ENCODE results near the gene KIFC1. TPM values are rescaled to one million over a fixed set of nuclear protein-coding genes. Genes with fewer than 3 reads are reported as not detected.

KIFC1 gene
- total and polyA plus RNA-seq, 9 of the 15 experiments (the other 6 are each of a cell fraction or from before 2014, with no cell fraction given), result 1.3 to 95.2 (median 76.9) TPM

DNA sequence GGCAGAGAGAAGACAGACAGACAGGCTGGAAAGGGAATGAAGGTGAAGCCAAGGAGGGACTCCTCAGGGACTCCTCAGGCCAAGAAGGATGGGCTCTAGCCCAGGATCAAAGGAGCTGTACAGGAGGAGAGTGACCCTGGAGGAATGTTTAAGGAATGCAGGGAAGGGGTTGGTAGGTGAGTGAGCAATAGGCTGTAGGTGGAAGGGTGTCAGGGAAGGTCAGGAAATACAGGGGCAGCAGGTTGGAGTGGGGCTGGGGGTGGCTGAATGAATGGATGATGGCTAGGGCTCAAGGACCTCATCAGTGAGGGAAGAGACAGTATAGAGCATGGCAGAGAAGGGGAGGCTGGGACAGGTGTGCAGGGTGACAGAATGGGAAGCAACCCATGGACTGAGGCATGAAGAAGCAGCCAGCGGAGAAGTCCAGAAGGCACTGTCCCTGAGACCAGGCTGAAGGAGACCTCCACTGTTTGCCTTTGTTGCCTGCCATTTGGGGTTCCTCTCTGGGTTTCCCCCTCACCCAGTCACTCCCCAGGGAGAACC is 41.4 kb downstream of the KIFC1 start:
- no peak overlapping the region for H3K4me3 ChIP-seq
- no peak overlapping the region for H3K4me2 ChIP-seq (ENCODE audit: insufficient read depth, low read length)
- peak overlapping the region in 1 of 2 experiments; percentile 69; a peak in 1 of 4 replicates for H3K9ac ChIP-seq (ENCODE audit: insufficient read depth in 1 of 2, low read depth in 2 of 2, low read length in 2 of 2)
- H2AFZ ChIP-seq (ENCODE audit: low read depth, low read length), result no peak overlapping the region
- no peaks in the 10 kb centered on the region; the same call in 1 of the 2 replicates for H4K20me1 ChIP-seq (replicated peaks; ENCODE audit: control insufficient read depth, insufficient read depth, low read length)
- ATAC-seq, result no peak
- WGBS (ENCODE audit: insufficient coverage, low coverage, missing lambda C conversion rate), result 70% methylated on average over 1 of the region's 1 CpG
- ChIA-PET POLR2A (interaction anchor here (0.6 to 1.3 kb wide), 2 partner anchors 11 to 263 kb away, joined by 3 read pairs; no protein-coding TSS in a partner anchor), CTCF (ENCODE audit: low intra/inter-chr PET ratio) (no interaction called here)
- intact Hi-C loops (cut with micrococcal nuclease), result no loop called here
- no peak overlapping the region for H3K27ac ChIP-seq (ENCODE audit: extremely low read depth, low read depth, low read length)
- no peaks in the 10 kb centered on the region for H3K9me3 ChIP-seq (replicated peaks; ENCODE audit: control insufficient read depth, insufficient read depth, low read depth, low read length)
- H3K9me1 ChIP-seq (ENCODE audit: control insufficient read depth, insufficient read depth, low read length), result no peaks in the 10 kb centered on the region
- in situ Hi-C loops (cut with MboI), result no loop called here
- H3K27me3 ChIP-seq (ENCODE audit: control insufficient read depth in 2 of 2, insufficient read depth in 2 of 2, low read length in 2 of 2), result no peaks in the 10 kb centered on the region
- no peak for FAIRE-seq
- no TSS peak for BruUV-seq (replicated peaks)
- peaks cover 35 to 46% of the 10 kb centered on the region in 2 experiments for H3K4me1 ChIP-seq (replicated peaks in 1 of 2; ENCODE audit: control insufficient read depth in 2 of 2, insufficient read depth in 2 of 2, low read length in 2 of 2)
- H3K79me2 ChIP-seq (ENCODE audit: control insufficient read depth, insufficient read depth, low read length), result peaks cover 31% of the 10 kb centered on the region
- DNase-seq (ENCODE audit: extremely low read depth in 1 of 4, low spot score in 3 of 4), result no peak
- H3K36me3 ChIP-seq (ENCODE audit: control insufficient read depth, insufficient read depth, low read length), result peaks cover 27% of the 10 kb centered on the region; the same call in 2 of the 3 replicates
- TF ChIP-seq HDAC1 (IDR thresholded peaks at IDR 0.05) (peak in 1 of 2 experiments; percentile 50; a peak in 1 of 4 replicates), MAFF (IDR thresholded peaks at IDR 0.05; ENCODE audit: low read length) (no peak)

DNA sequence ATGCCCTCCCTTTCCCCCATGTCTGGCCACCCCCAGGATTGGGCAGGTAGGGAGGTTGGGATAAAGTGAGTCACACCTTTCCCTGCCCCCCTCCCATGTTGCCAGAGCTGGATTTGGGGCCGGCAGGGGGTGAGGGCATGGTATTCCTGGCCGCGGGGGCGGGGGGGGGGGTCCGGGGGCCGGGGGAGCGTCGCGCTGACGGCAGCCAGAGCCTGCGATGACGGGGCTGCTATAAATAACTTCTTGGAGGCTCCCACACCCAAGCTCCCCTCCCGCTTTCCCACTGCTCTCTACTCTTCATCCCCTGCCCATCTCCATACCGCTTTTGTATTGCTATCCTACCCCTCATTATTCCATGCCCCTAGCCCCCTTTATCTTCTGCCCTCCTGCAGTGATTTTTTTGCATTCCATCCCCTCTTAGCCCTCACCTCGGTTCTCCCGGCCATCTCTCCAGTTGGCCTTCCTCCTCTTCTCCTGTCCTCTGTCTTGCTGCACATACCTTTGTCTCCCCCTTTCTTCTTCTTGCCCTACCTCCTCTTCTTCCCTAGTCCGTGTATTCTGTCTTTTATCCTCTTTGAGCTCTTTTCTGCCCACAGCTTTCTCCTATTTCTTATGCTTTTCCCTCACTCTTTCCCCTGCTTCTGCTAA is 42.0 kb downstream of the KIFC1 start:
- 23% methylated on average over 8 of the region's 17 CpGs for WGBS (ENCODE audit: insufficient coverage, low coverage, missing lambda C conversion rate)
- Histone ChIP-seq H3K9ac (ENCODE audit: insufficient read depth in 1 of 2, low read depth in 2 of 2, low read length in 2 of 2) (peak overlapping the region in 1 of 2 experiments; percentile 69; a peak in 1 of 4 replicates), H3K27ac (ENCODE audit: extremely low read depth, low read depth, low read length) (no peak overlapping the region), H2AFZ (ENCODE audit: low read depth, low read length) (no peak overlapping the region), H3K36me3 (ENCODE audit: control insufficient read depth, insufficient read depth, low read length) (peaks cover 33% of the 10 kb centered on the region; the same call in 2 of the 3 replicates), H3K27me3 (ENCODE audit: control insufficient read depth in 2 of 2, insufficient read depth in 2 of 2, low read length in 2 of 2) (no peaks in the 10 kb centered on the region), H3K79me2 (ENCODE audit: control insufficient read depth, insufficient read depth, low read length) (peaks cover 25% of the 10 kb centered on the region), H4K20me1 (replicated peaks; ENCODE audit: control insufficient read depth, insufficient read depth, low read length) (no peaks in the 10 kb centered on the region; the same call in 1 of the 2 replicates), H3K9me1 (ENCODE audit: control insufficient read depth, insufficient read depth, low read length) (no peaks in the 10 kb centered on the region), H3K4me2 (ENCODE audit: insufficient read depth, low read length) (no peak overlapping the region), H3K4me1 (replicated peaks in 1 of 2; ENCODE audit: control insufficient read depth in 2 of 2, insufficient read depth in 2 of 2, low read length in 2 of 2) (peaks cover 31 to 41% of the 10 kb centered on the region in 2 experiments), H3K9me3 (replicated peaks; ENCODE audit: control insufficient read depth, insufficient read depth, low read depth, low read length) (no peaks in the 10 kb centered on the region), H3K4me3 (no peak overlapping the region)
- in situ Hi-C loops (cut with MboI) (no loop called here), intact Hi-C loops (cut with micrococcal nuclease) (no loop called here)
- ChIA-PET POLR2A (interaction anchor here (0.6 to 1.3 kb wide), 2 partner anchors 11 to 262 kb away, joined by 3 read pairs; no protein-coding TSS in a partner anchor), CTCF (ENCODE audit: low intra/inter-chr PET ratio) (no interaction called here)
- ATAC-seq, result no peak
- no TSS peak for BruUV-seq (replicated peaks)
- DNase-seq (ENCODE audit: extremely low read depth in 1 of 4, low spot score in 3 of 4), result no peak
- FAIRE-seq, result no peak
- TF ChIP-seq ZNF212 (CRISPR knock-in tag; IDR thresholded peaks at IDR 0.05), result no peak
- TF ChIP-seq TAF15 (IDR thresholded peaks at IDR 0.05; ENCODE audit: low read depth, low read length), result no peak
- TF ChIP-seq, protein P1, sequence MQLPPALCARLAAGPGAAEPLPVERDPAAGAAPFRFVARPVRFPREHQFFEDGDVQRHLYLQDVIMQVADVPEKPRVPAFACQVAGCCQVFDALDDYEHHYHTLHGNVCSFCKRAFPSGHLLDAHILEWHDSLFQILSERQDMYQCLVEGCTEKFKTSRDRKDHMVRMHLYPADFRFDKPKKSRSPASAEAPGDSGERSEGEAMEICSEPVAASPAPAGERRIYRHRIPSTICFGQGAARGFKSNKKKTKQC (CRISPR knock-in tag; IDR thresholded peaks at IDR 0.05), result no peak
- TF ChIP-seq ATF3 (IDR thresholded peaks at IDR 0.05), result 0 out of 2 replicates have a peak, but pooled peaks have one; percentile 20
- TF ChIP-seq ATF3 (CRISPR knock-in tag; conservative IDR thresholded peaks at IDR 0.05), result no peak
